Endothelial cell of umbilical vein (primary cell): ENCODE measurements around the gene USP40. TPM values are rescaled to one million over a fixed set of nuclear protein-coding genes. Genes with fewer than 3 reads are reported as not detected.

ENCODE experiments used
- BruUV-seq: library from RNA; stranded (reverse); fragments of 400-500 nt; replicated peaks from 2 replicates; lab custom pipeline; 2021; lab: Mats Ljungman, UMichigan
- CTCF ChIA-PET: fragments of 300-600, 350-600 bp; sonication (Branson Sonifier 250); formaldehyde crosslinking; loops from one replicate; lab custom pipeline; 2021; ENCODE audit warnings: antibody characterized with exemption, inconsistent platforms; lab: Charles Lee
- POLR2A ChIA-PET: fragments of 300-600, 350-600 bp; sonication (Branson Sonifier 250); formaldehyde crosslinking; loops from one replicate; lab custom pipeline; 2021; ENCODE audit warnings: antibody characterized with exemption, inconsistent platforms; lab: Charles Lee
- DNase-seq: peaks from one replicate; pipeline ENCODE4 v3.0.0-alpha.2; 2011; ENCODE audit warnings: low read depth, low spot score
- FAIRE-seq: peaks from 2 replicates; lab custom pipeline; 2011; peaks lifted over from hg19 to GRCh38; lab: Jason Lieb, UNC
- H2AFZ ChIP-seq: 2 replicates; pipeline ENCODE4 v1.6.0; 2012; ENCODE audit warnings: low read depth, low read length, control low read depth, inconsistent platforms
- H3K27ac ChIP-seq: 2 replicates; pipeline ENCODE4 v1.5.1; 2011; ENCODE audit warnings: low read depth, mild to moderate bottlenecking, control low read depth, low read length, moderate library complexity; ENCODE audit not compliant: insufficient read depth
- H3K27me3 ChIP-seq, 2 experiments: 2 replicates each; pipeline versions ENCODE4 v1.6.0 to v1.6.1; 2011; ENCODE audit warnings: low read length in 2 of 2, mixed read lengths in 1 of 2; ENCODE audit not compliant: control insufficient read depth in 2 of 2, insufficient read depth in 2 of 2
- H3K36me3 ChIP-seq, 2 experiments: 2 replicates in 1 of 2; 3 replicates in 1 of 2; pipeline ENCODE4 v1.5.1; 2011; ENCODE audit warnings: low read length in 2 of 2, mild to moderate bottlenecking in 1 of 2, moderate library complexity in 1 of 2; ENCODE audit not compliant: control insufficient read depth in 2 of 2, insufficient read depth in 2 of 2; ENCODE audit errors: extremely low read depth in 1 of 2
- H3K4me1 ChIP-seq: 3 replicates; pipeline ENCODE4 v1.5.1; 2011; ENCODE audit warnings: mild to moderate bottlenecking, low read length; ENCODE audit not compliant: control insufficient read depth, insufficient read depth; ENCODE audit errors: extremely low read depth
- H3K4me2 ChIP-seq: 2 replicates; pipeline ENCODE4 v1.6.1; 2011; ENCODE audit warnings: low read length, control low read depth, mixed read lengths; ENCODE audit not compliant: insufficient read depth
- H3K4me3 ChIP-seq, 3 experiments: fragments of 200-600 bp in 1 of 3; sonication (generic), shearing (Covaris generic) in 1 of 3; replicated peaks in 1 of 3; 2 replicates each; pipeline ENCODE4 v1.5.1; 2011 to 2016; ENCODE audit warnings: control low read depth in 3 of 3, low read length in 3 of 3, mild to moderate bottlenecking in 2 of 3, inconsistent platforms in 1 of 3, low read depth in 1 of 3, moderate library complexity in 1 of 3; ENCODE audit not compliant: insufficient read depth in 1 of 3
- H3K79me2 ChIP-seq: 2 replicates; pipeline ENCODE4 v1.6.0; 2012; ENCODE audit warnings: low read length, inconsistent platforms; ENCODE audit not compliant: control insufficient read depth, insufficient read depth
- H3K9ac ChIP-seq: replicated peaks from 2 replicates; pipeline ENCODE3; 2011; ENCODE audit warnings: low read length, control low read depth; ENCODE audit not compliant: insufficient read depth; ENCODE audit errors: extremely low read depth
- H3K9me1 ChIP-seq: replicated peaks from 3 replicates; pipeline ENCODE4 v1.6.0; 2011; ENCODE audit warnings: mild to moderate bottlenecking, low read length; ENCODE audit not compliant: control insufficient read depth, insufficient read depth; ENCODE audit errors: extremely low read depth
- H3K9me3 ChIP-seq: replicated peaks from 2 replicates; pipeline ENCODE4 v1.5.1; 2012; ENCODE audit warnings: low read length, inconsistent platforms; ENCODE audit not compliant: control insufficient read depth, insufficient read depth
- H4K20me1 ChIP-seq: replicated peaks from 2 replicates; pipeline ENCODE3; 2011; ENCODE audit warnings: mild to moderate bottlenecking, low read length; ENCODE audit not compliant: control insufficient read depth, insufficient read depth; ENCODE audit errors: extremely low read depth
- EZH2 ChIP-seq: IDR thresholded peaks from 2 replicates; pipeline ENCODE4 v1.6.1; 2012; ENCODE audit warnings: borderline replicate concordance, low read depth, mild to moderate bottlenecking, moderate library complexity, low read length, inconsistent platforms; ENCODE audit not compliant: severe bottlenecking
- FOS ChIP-seq: IDR thresholded peaks from 2 replicates; pipeline ENCODE4 v1.6.1; 2011; ENCODE audit warnings: mild to moderate bottlenecking, low read length, moderate library complexity, borderline replicate concordance; ENCODE audit not compliant: insufficient read depth
- GATA2 ChIP-seq: IDR thresholded peaks from 2 replicates; pipeline ENCODE4 v1.7.0; 2011; ENCODE audit warnings: low read depth, mild to moderate bottlenecking, moderate library complexity, mixed read lengths, low read length; ENCODE audit not compliant: insufficient read length, insufficient read depth
- JUN ChIP-seq: IDR thresholded peaks from 2 replicates; pipeline ENCODE4 v1.6.1; 2011; ENCODE audit warnings: borderline replicate concordance, low read depth; ENCODE audit not compliant: insufficient read length, insufficient read depth
- MYC ChIP-seq: IDR thresholded peaks from one replicate; pipeline ENCODE4 v1.6.1; 2011; ENCODE audit warnings: mild to moderate bottlenecking, low read depth, low read length
- POLR2A ChIP-seq: IDR thresholded peaks from 2 replicates; pipeline ENCODE4 v1.6.1; 2012; ENCODE audit warnings: low read depth, mild to moderate bottlenecking, control low read depth, low read length
- POLR2AphosphoS5 ChIP-seq: IDR thresholded peaks from 2 replicates; pipeline ENCODE4 v1.6.1; 2012; ENCODE audit warnings: low read depth, mild to moderate bottlenecking, control low read depth, low read length, moderate library complexity; ENCODE audit not compliant: insufficient read depth
- dilution Hi-C: fragments of 300-500 bp; cut with MboI; formaldehyde crosslinking; loops from one replicate; pipeline ENCODE4 v1.15.0; 2019; ENCODE audit warnings: low sequenced_read_pairs; ENCODE audit not compliant: extremely low pct_ligation_motif_present
- intact Hi-C: fragments of 100-400 bp; cut with micrococcal nuclease; formaldehyde crosslinking; loops from one replicate; pipeline ENCODE4 v1.10.0; 2022
- polyA plus RNA-seq, 4 experiments: library from polyadenylated mRNA; depleted of rRNA in 3 of 4; stranded (reverse) in 3 of 4; unstranded in 1 of 4; fragments of >200 nt; gene quantifications; 2 replicates each; pipeline versions ENCODE4 v1.2.1 to v1.2.3, GENCODE V29; 2011 to 2012; ENCODE audit warnings: missing spikeins in 1 of 4
- total RNA-seq: library from RNA; stranded (reverse); gene quantifications from 2 replicates; pipeline ENCODE4 v1.2.3, GENCODE V29; 2021
- TF ChIP-seq, protein P1 (sequence below): IDR thresholded peaks from 2 replicates; pipeline ENCODE4 v1.6.1; 2011; ENCODE audit not compliant: insufficient read depth, insufficient read length
- TF ChIP-seq, protein P2 (sequence below), 2 donors: IDR thresholded peaks; 1 replicate in 1 of 2; 2 replicates in 1 of 2; pipeline ENCODE4 v1.5.1; 2011; ENCODE audit warnings: low read length in 2 of 2, mild to moderate bottlenecking in 2 of 2, moderate library complexity in 2 of 2, control low read depth in 1 of 2, inconsistent platforms in 1 of 2, low read depth in 1 of 2; ENCODE audit not compliant: insufficient read depth in 1 of 2; ENCODE audit errors: extremely low read depth in 1 of 2

The USP40 gene
- total and polyA plus RNA-seq, 2 donors (not counting 3 experiments of a cell fraction or from before 2014, with no cell fraction given) = 32.2 to 32.5 TPM

DNA sequence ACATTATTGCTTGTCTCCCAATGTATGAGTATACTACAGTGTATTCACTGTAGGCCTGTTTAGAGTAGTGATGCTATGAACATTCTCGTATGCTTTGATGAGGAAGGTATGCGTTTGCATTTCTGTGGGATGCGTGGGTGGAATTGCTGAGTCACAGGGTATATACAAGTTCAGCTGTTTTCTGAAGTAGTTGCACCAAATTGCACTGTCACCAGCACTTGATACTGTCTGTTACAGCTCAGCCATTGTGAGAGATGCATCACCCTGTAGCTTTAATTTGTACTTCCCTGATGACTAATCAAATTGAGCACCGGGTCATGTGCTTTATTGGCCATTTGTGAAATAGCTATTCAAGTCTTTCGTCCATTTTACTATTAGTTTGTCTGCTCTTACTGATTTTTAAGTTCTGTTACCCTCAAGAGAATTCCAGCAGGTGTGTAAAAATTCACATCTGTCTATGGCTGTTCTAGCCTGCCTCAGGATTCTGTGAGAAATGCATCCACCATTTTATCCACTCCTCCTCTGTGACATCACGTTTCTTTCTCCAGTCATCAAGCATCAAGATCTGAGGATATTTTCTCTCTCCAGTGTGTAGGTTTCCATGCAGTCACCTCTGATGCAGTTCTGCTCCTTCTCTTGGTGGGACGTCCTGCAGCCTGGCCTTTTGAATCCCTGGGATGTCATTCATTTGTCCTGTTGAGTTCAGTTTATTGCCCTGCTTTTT is 139.8 kb downstream of the USP40 start:
- Histone ChIP-seq H3K27ac (no peak overlapping the region), H4K20me1 (no peaks in the 10 kb centered on the region), H2AFZ (no peak overlapping the region), H3K9me1 (no peaks in the 10 kb centered on the region), H3K4me1 (peaks cover 10% of the 10 kb centered on the region), H3K79me2 (no peaks in the 10 kb centered on the region), H3K4me2 (no peak overlapping the region), H3K27me3 (no peaks in the 10 kb centered on the region), H3K36me3 (no peaks in the 10 kb centered on the region), H3K9me3 (no peaks in the 10 kb centered on the region), H3K9ac (no peak overlapping the region), H3K4me3 (no peak overlapping the region)
- ChIA-PET POLR2A (no interaction called here), CTCF (interaction anchor here (1.3 to 2.9 kb wide), 2 partner anchors 16 to 22 kb away, joined by 4 to 15 read pairs; no protein-coding TSS in a partner anchor)
- dilution Hi-C loops (no loop called here), intact Hi-C loops (no loop called here)
- DNase-seq = no peak
- peak; percentile 26 for FAIRE-seq
- no TSS peak for BruUV-seq
- TF ChIP-seq FOS (peak; percentile 36), POLR2A (no peak), MYC (no peak), GATA2 (no peak), JUN (peak; percentile 33), POLR2AphosphoS5 (no peak), EZH2 (no peak)
- TF ChIP-seq, protein P1, sequence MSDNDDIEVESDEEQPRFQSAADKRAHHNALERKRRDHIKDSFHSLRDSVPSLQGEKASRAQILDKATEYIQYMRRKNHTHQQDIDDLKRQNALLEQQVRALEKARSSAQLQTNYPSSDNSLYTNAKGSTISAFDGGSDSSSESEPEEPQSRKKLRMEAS = no peak
- TF ChIP-seq, protein P2, sequence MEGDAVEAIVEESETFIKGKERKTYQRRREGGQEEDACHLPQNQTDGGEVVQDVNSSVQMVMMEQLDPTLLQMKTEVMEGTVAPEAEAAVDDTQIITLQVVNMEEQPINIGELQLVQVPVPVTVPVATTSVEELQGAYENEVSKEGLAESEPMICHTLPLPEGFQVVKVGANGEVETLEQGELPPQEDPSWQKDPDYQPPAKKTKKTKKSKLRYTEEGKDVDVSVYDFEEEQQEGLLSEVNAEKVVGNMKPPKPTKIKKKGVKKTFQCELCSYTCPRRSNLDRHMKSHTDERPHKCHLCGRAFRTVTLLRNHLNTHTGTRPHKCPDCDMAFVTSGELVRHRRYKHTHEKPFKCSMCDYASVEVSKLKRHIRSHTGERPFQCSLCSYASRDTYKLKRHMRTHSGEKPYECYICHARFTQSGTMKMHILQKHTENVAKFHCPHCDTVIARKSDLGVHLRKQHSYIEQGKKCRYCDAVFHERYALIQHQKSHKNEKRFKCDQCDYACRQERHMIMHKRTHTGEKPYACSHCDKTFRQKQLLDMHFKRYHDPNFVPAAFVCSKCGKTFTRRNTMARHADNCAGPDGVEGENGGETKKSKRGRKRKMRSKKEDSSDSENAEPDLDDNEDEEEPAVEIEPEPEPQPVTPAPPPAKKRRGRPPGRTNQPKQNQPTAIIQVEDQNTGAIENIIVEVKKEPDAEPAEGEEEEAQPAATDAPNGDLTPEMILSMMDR (IDR thresholded peaks at IDR 0.05; ENCODE audit: extremely low read depth in 1 of 2, insufficient read depth in 1 of 2, low read depth in 1 of 2, low read length in 2 of 2) = no peak

Other genes starting within 250 kb of the USP40 start
- 36.5 and 36.6 TPM in 2 replicates for gene DGKD, start 212.3 kb downstream of the USP40 start, total RNA-seq
- 10.4 and 10.8 TPM in 2 replicates for gene DGKD, start 212.3 kb downstream of the USP40 start, polyA plus RNA-seq
- gene UGT1A8, start 50.9 kb upstream of the USP40 start, total RNA-seq = not detected in 2 replicates
- gene UGT1A8, start 50.9 kb upstream of the USP40 start, polyA plus RNA-seq = not detected in 2 replicates
- not detected in 2 replicates for gene UGT1A10, start 69.7 kb upstream of the USP40 start, total RNA-seq
- gene UGT1A10, start 69.7 kb upstream of the USP40 start, polyA plus RNA-seq = not detected in 2 replicates
- not detected in 2 replicates for gene UGT1A9, start 105.1 kb upstream of the USP40 start, total RNA-seq
- gene UGT1A9, start 105.1 kb upstream of the USP40 start, polyA plus RNA-seq = not detected in 2 replicates
- gene UGT1A7, start 115.1 kb upstream of the USP40 start, total RNA-seq = not detected in 2 replicates
- gene UGT1A7, start 115.1 kb upstream of the USP40 start, polyA plus RNA-seq = not detected in 2 replicates
- not detected in 2 replicates for gene UGT1A6, start 126.1 kb upstream of the USP40 start, total RNA-seq
- not detected in 2 replicates for gene UGT1A6, start 126.1 kb upstream of the USP40 start, polyA plus RNA-seq
- gene UGT1A5, start 146.1 kb upstream of the USP40 start, total RNA-seq = not detected in 2 replicates
- not detected in 2 replicates for gene UGT1A5, start 146.1 kb upstream of the USP40 start, polyA plus RNA-seq
- gene UGT1A4, start 152.0 kb upstream of the USP40 start, total RNA-seq = not detected in 2 replicates
- not detected in 2 replicates for gene UGT1A4, start 152.0 kb upstream of the USP40 start, polyA plus RNA-seq
- not detected in 2 replicates for gene UGT1A3, start 162.3 kb upstream of the USP40 start, total RNA-seq
- not detected in 2 replicates for gene UGT1A3, start 162.3 kb upstream of the USP40 start, polyA plus RNA-seq
- not detected in 2 replicates for gene UGT1A1, start 193.5 kb upstream of the USP40 start, total RNA-seq
- not detected in 2 replicates for gene UGT1A1, start 193.5 kb upstream of the USP40 start, polyA plus RNA-seq
- not detected in 2 replicates for gene MROH2A, start 211.5 kb upstream of the USP40 start, total RNA-seq
- not detected in 2 replicates for gene MROH2A, start 211.5 kb upstream of the USP40 start, polyA plus RNA-seq